Hypothalamus (tissue), 51 donors: ENCODE measurements around the gene PHRF1.

Source experiments
- DNase-seq, 51 donors: peaks; one replicate each; lab custom pipeline; 2025; lab: John Stamatoyannopoulos, UW

PHRF1 gene

DNA sequence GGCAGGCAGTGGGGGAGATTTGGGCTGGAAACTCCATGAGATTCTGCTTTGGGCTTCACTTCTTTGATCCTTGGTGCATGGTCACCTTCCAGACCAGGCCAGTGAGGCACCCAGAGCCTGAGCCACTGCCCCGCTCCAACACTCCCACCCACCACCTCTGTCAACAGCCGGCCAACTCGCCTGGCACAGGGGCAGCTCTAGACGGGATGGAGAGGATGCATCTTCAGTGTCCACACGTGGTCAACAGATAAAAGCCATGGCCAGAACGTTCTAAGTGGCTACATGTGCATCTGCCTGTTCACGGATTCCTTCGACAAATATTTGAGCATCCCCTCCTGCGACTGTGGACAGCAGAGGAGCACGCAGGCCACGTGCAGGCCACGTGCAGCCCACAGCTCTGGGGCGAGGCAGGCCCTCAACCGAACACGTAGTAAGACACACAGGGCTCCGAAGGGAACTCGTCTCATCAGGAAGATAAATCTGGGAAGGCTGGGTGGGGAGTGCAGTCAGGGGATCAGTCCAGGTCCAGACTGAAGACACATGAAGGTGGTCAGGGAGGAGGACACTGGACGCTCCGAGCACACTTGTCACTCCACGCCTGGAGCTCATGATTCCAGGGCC is 37.7 kb upstream of the PHRF1 start:
- no peak for DNase-seq

DNA sequence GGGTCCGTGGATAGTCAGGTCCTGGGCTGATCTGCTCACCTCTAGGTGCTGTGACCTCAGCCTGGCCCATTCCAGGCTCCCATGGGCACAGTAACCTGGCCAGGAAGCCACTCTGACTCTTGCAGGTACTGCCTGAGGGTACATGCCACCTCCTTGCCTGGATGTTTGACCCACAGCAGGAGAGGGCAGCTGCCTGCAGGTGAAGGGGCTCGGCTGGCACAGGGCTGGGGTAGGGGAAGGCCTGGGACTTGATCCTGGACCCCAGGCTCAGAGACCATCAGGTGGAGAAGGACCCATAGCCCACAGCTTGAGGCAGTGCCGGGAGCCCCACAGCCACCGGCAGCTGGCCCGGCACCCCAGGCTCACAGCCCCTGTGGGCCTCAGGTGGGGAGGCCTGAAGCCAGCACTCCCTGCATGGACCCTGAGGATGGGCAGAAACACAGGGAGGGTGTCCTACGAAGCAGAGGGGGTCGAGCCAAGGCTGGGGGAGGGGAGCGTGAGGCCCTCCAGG is 36.2 kb upstream of the PHRF1 start:
- DNase-seq: no peak

DNA sequence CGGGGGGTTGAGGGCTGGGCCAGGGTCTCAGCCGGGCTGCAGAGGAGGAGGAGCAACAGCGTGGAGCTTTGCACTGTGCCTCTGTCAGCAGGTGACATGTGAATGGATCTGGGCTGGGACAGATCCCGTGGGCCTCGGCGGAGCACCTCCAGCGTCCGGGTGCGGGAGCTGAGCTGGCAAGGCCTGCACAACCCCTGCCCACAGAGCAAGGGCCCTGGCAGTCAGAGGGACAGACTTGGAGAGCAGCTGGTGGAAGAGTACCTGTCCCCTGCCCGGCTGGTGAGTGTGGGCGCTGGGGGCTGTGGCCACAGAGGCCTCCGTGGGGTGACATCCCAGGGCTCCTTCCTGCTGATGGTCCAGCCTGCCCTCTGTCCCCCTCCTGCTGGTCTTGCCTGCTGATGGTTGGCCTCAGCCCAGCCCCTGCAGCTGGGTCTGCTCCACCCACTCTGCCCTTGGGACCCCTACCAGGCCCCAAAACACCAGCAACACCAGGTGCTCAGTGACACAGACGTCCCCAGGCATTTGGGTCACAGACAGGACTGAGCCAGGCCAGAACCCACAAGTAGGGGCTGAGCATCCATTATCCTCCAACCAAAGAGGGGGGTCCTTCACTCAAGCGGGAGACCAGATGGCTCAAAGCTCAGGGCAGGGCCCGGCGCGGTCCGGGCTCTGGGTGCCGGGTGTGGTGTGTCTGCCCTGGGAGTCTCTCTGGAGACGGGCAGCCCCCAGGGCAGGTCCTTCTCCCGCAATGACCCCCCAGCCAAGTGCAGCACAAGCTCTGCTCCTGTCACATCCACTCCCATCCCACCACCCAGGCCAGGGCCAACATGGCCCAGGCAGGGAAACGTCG is 35.5 kb upstream of the PHRF1 start:
- DNase-seq: no peak

DNA sequence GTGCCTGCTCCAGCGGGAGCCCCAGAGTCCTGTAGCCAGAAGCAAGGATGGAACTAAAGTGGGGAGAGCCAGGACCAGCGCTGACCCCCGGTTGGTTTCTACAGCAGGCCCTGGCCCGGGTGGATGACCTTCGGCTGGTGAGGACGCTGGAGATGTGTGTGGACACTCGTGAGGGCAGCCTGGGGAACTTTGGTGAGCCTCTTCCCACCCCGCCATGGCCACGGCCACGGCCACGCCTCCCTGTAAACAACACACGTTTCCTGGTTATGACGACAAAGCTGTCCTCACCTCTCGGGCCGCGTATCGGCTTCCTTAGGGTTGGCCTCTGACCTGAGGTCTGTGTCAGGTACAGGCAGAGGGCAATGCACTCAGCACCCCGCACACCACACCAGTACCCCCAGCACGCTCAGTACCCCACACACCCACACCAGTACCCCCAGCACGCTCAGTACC is 34.8 kb upstream of the PHRF1 start:
- DNase-seq: no peak

DNA sequence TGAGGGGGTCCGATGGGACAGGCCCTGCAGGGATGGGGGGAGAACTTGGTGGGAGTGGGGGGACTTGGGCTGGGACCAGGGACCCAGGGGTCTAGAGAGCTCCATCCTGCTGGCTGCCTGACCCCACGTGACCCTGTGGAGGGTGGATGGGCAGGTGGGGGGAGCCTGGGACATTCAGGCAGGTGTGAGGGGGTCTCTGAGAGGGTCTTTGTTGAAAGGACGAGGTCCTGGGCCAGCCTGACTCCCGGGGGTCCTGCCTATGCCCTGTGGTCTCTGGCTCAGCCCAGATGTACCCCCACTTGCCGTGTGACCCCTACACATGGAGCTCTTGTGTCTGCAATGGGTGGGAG is 31.5 kb upstream of the PHRF1 start:
- no peak for DNase-seq

DNA sequence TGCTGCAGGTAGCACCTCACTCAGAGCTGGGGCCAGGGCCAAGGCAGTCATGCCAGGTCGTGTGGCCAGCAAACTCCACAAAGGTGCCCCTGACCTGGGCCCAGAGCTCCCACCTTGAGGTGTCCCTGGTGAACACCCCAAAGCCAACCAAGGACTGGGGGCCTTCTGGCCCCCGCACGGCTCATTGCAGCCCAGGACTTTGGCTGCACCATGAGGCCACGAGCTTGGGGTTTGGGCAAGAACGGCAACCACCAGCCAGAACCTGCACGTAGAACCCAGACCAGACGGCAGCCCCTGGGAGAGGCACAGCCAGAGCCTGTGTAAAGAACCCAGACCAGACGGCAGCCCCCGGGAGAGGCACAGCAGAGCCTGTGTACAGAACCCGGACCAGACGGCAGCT is 31.1 kb upstream of the PHRF1 start:
- no peak for DNase-seq

DNA sequence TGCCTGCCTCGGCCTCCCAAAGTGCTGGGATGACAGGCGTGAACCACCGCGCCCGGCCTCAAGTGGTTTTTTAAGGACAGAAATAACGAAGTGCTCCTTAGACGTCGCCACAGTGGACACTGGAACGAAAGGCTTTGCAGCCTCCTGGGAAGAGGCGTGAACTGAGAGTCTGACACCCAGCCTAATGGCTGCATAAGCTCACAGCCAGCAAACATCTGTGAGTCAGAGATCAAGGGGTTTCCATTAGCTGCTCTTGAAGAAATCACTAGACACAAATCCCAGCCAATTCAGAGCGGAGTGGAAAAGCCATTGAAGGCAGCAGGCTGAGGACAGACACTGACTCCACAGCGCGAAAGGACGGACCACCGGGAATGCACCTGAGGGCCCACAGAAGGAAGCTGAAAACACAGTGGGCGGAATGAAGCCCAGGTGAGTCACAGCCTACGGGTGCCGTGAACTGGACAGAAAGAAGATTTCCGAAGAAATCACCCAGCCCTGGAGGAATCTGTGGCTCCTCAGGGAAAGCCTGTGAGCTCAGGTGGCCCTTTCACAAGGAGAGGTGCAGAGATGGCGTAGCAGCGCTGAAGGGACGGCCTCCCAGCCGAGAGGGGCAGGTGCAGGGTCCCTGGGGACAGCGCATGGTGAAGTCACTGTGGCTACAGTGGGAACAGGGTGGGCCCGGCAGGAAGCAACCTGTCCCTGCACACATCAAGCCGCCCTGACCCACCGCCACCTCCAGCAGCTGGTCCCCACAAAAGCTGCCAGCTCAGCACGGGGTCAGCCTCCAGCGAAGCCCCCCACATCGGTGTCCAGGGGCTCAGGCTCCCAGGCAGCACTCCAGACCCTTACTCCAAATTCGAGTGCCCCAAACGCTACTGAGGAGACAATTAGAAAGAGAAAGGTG is 27.3 kb upstream of the PHRF1 start:
- DNase-seq: no peak

DNA sequence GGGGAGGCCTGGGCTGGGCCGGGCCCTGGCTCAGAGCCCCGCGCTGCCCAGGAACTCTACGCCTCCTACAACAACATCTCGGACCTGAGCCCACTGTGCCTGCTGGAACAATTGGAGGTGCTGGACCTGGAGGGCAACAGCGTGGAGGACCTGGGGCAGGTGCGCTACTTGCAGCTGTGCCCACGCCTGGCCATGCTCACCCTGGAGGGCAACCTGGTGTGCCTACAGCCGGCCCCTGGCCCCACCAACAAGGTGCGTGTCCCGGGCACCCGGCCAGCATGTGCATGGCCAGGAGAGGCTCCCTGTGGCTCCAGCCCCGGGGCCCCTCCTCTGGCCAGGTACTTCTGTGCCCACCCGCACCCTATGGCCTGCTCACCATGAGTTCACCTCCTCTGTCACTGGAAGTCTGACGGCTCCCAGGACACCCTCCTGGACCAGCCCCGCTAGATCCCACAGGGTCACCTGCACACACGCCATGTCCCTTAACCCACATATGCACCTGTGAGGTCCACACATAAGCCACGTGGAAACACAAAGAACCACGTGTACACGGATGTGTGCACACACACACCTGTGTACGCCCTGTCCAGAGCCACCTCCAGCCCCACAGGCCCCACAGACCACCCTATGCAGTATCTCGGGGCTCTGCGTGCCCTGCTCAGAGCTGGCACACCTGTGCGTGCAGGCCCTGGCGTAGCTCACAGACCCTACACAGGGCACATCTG is 26.1 kb upstream of the PHRF1 start:
- no peak for DNase-seq

DNA sequence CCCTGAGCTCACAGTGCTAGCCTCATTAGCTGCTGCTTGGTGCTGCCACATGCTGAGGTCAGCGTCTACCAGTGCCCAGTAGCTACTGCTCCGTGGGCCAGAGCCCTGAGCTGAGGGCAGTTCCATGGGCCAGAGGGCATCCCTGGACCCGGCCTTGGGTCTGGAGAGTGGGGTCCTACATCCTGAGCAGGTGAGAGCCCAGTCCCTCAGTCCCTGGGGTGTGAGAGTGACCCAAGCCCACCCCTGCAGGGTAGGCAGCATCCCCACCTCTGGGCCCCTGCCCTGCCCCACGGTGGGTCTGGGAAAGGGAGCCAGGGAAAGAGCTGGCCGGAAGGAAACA is 25.6 kb upstream of the PHRF1 start:
- no peak for DNase-seq

DNA sequence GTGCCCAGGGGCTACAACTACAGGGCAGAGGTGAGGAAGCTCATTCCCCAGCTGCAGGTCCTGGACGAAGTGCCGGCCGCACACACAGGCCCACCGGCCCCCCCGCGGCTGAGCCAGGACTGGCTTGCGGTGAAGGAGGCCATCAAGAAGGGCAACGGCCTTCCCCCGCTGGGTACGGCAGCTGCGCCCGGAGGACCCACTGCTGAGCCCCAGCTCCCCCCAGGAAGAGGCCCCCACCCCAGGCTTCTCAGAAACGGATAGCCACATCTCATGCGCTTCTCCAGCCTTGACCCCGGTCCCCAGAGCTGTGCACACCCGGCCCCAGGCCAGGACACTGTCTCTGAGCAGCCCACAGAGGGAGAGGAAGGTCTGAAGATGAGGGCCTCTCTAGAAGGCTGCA is 25.1 kb upstream of the PHRF1 start:
- DNase-seq: no peak

DNA sequence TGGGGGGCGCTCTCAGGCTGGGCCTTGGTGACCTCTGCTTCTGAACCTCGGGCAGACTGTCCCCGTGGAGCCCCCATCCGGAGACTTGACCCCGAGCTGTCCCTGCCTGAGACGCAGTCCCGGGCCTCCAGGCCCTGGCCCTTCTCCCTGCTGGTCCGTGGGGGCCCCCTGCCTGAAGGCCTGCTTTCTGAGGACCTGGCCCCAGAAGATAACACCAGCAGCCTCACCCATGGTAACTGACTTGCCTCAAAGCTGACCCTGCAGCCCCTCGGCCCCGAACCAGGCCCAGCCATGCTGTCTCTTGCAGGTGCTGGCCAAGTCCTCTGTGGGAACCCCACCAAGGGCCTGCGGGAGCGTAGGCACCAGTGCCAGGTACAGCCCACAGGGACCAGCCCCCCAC is 24.7 kb upstream of the PHRF1 start:
- DNase-seq: no peak

DNA sequence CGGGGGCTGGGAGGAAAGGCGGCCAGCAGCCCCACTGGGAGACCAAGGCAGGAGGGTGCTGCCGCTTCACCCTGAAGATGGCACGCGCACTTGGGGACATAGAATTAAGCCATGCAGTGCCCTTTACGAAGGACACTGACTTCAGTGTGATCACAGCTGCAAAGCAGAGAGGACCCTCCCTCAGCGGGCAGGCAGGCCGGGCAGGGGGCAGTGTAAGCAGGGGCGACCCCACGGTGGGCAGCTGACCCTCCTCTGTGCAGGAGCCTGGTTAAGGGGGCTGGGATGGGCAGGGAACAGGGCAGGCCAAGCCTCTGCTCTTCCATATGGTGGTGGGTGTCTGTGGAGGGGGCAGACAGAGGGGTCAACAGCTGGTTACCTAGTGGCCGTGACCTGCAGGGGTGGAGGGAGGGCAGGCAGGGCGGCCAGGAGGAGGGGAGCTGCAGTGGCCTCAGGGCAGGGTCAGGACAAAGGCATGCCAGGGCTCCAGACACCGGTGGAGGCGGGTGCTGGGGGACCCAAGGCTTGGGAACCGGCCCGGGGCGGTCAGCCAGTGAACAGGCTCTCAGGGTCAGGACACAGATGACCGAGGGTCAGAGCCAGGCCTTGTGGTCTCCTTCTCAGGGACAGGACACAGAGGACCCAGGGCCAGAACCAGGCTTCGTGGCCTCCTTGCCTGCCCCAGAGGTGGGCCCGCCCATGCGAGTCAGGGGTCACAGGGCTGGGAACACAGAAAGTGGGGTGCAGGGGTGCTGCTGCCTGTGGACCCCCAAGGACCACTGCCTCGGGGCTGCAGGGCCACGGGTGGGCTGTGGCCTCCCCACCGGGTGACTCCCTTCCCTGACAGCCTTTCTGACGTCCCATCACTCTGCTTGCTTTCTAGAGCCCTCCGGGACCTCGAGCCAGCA is 22.9 kb upstream of the PHRF1 start:
- no peak for DNase-seq

DNA sequence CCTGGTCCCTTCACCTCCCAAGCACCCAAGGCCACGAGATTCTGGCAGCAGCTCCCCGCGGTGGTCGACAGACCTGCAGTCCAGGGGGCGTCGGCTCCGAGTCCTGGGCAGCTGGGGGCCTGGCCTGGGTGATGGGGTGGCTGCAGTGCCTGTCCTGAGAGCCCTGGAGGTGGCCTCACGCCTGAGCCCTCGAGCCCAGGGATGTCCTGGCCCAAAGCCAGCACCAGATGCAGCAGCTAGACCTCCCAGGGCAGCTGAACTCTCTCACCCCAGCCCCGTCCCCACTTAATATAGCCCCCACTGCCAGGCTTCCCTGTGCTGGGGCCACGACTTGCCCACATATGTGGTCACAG is 22.3 kb upstream of the PHRF1 start:
- DNase-seq: no peak

DNA sequence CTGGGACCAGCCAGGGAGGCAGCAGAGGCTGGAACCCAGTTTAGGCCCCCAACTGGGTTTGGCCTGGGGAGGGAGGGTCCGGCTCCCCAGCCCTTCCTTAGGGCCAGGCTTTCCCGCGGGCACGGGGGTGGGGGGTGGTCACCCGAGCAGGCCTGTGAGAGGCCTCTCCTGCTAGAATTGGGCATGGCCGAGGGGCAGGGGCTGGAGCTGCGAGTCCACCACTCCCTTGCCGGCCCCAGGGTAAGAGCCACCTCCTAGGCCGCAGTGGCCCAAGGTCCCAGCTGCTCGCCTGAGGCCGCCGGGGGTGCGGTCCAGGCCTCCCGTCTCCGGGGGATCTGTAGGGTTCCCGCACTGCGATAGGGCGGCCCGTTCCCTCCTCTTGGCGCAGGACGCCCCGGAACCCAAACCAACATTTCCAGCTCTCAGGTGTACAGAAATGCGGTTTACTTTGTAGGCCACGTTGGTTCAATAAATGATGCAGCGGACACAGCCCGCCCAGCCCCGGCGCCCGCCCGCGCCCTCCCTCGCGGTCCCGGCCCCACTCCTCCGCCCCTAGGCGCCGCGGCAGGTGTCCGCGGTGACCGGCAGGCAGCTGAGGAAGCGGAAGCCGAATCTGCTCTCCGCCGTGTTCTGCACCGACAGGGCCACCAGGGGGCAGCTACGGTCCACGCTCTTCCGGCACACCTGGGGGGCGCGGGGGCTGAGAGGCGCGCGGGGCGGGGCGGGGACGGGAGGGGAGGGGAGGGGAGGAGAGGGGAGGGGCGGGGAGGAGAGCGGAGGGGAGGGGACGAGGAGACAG is 21.6 kb upstream of the PHRF1 start:
- DNase-seq: peak in 12 of 51 donors; percentile 7 to 44 (median 22)

DNA sequence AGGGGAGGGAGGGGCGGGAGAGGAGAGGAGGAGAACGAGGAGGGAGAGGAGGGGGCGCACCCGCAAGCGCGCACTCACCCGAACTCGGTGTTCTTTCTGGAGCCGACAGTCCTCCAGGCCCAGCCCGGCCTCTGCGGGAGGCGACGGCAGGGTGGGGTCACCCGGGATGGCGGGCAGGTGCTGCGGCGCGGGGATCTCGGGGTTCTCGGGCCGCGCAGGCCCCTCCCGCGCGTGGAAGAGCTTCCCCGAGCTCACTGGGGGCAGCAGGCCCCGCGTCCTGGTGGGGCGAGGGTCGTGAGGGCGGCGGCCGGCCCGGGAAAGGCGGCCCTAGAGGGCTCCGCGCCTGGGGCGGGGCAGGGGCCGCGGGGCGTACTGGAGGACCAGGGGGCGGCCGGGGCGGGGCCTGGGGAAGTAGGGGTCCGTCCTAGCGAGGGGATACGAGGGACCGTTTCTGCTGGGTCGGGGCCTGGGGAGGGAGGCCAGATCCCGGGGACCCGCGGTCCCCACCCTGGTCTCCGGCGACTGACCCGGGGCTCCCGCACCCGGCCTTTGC is 21.0 kb upstream of the PHRF1 start:
- no peak for DNase-seq

DNA sequence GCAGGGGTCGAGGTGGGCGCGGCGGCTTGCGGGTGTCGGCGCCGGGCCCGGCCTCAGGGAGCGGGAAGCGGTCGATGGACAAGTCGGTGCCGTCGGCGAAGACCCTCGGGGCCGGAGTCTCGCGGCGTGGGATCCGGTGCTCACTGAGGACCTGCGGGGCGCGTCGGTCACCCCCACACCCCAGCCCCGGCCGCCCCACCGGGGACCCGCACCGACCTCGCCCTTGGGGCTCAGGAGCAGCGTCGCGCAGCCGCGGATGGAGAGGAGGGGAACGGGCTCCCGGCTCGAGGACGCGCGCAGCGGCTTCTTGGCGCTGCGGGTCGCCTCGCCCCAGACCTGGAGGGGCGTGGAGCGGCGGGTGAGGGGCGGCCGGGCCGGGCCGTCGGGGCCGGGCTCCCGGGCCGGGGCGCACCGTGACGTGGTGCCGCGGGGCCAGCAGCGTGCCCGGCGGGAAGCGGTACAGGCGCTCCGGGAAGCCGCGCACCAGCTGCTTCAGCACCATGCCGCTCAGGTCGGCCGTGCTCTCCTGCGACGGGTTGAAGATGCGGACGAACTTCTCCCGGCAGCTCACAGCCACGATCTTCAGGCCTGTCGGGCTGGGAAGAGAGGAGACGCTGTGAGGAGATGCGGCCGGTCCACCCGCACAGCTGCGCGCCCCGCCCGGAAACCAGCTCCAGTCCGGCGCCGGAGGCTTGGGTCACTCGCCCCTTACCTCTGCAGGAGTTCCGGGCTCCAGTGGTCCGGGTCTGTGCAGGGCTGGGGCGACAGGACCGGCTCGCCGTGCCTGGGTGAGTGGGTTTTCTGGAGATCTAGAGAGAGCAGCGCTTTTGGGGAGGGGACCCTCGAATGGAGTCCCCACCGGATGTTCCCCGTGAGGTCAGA is 20.2 kb upstream of the PHRF1 start:
- DNase-seq: no peak

DNA sequence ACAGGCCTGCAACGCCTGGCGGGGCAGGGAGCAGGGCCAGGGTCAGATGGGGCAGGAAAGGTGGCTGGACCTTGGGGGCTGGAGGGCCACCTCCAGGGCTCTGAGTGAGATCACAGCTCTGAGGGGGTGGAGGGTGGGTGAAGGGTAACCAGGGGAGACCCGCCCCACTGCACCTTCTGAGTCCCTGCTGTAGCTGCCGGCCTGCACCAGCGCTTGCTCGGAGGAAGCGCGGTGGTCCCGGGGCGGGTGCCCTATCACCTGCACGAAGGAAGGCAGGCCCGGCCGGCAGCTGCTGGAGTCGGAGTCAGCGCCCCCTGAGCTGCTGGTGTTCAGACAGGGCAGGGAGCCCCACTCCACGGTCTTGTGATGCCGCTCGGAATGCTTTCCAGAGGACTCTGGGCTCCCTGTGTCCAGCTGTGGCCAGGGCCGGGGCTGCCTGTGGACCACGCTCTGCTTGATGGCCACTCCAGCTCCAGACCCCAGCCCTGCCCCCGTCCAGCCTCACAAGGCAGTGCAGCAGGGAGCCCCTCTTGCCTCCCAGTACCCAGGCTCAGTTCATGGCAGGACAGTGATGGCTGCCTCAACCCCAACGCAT is 19.5 kb upstream of the PHRF1 start:
- no peak for DNase-seq
